GM12878 (cell line): ENCODE measurements around the gene FRAS1. TPM values are rescaled to one million over a fixed set of nuclear protein-coding genes. Genes with fewer than 3 reads are reported as not detected.

Experiments
- ATAC-seq: fragments of 200-7000 bp; cut with Tn5 transposase; 3 replicates; pipeline ENCODE4 v1.9.1; 2020; ENCODE audit warnings: mild to moderate bottlenecking, moderate library complexity
- BruUV-seq: library from RNA; stranded (reverse); fragments of 400-500 nt; replicated peaks from 2 replicates; lab custom pipeline; 2021; lab: Mats Ljungman, UMichigan
- CTCF ChIA-PET: fragments of 300-600 bp; sonication (Branson Sonifier 250); formaldehyde crosslinking; extraction: SDS; loops from one replicate; lab custom pipeline; 2021; ENCODE audit warnings: inconsistent platforms; lab: Yijun Ruan, JAX
- POLR2A ChIA-PET: fragments of 350-600 bp; formaldehyde crosslinking; extraction: SDS; loops from one replicate; lab custom pipeline; 2021; ENCODE audit warnings: inconsistent platforms; lab: Charles Lee
- RAD21 ChIA-PET: fragments of 300-600 bp; sonication (Branson Sonifier 250); formaldehyde crosslinking; loops from one replicate; lab custom pipeline; 2023; ENCODE audit warnings: antibody characterized with exemption; ENCODE audit not compliant: unreplicated experiment; lab: Charles Lee
- SMC1A ChIA-PET: fragments of 300-600 bp; sonication (Branson Sonifier 250); formaldehyde crosslinking; loops from one replicate; lab custom pipeline; 2023; ENCODE audit not compliant: unreplicated experiment, uncharacterized antibody; lab: Charles Lee
- DNase-seq: peaks from one replicate; pipeline ENCODE4 v3.0.0-alpha.2; 2011; ENCODE audit warnings: low read depth, low spot score
- FAIRE-seq: peaks from 3 replicates; lab custom pipeline; 2011; peaks lifted over from hg19 to GRCh38; lab: Jason Lieb, UNC
- H2AFZ ChIP-seq: 2 replicates; pipeline ENCODE4 v1.6.0; 2011; ENCODE audit warnings: low read depth, low read length, control low read depth; ENCODE audit not compliant: control insufficient read depth
- H3K27ac ChIP-seq: 2 replicates; pipeline ENCODE4 v1.5.1; 2011; ENCODE audit warnings: control low read depth; ENCODE audit not compliant: control insufficient read depth, insufficient read depth
- H3K27me3 ChIP-seq, 2 experiments: replicated peaks in 1 of 2; 2 replicates each; pipeline versions ENCODE4 v1.6.0 to v1.6.1; 2011; ENCODE audit warnings: low read length in 1 of 2; ENCODE audit not compliant: control insufficient read depth in 2 of 2, insufficient read depth in 2 of 2
- H3K36me3 ChIP-seq, 2 experiments: 2 replicates each; pipeline ENCODE4 v1.5.1; 2011; ENCODE audit warnings: low read length in 1 of 2; ENCODE audit not compliant: control insufficient read depth in 2 of 2, insufficient read depth in 2 of 2
- H3K4me1 ChIP-seq: 2 replicates; pipeline ENCODE4 v1.6.1; 2011; ENCODE audit warnings: mild to moderate bottlenecking, low read length, moderate library complexity, mixed read lengths; ENCODE audit not compliant: control insufficient read depth, insufficient read depth
- H3K4me2 ChIP-seq: 2 replicates; pipeline ENCODE4 v1.6.0; 2011; ENCODE audit warnings: control low read depth; ENCODE audit not compliant: control insufficient read depth, insufficient read depth
- H3K4me3 ChIP-seq: fragments of 200-600 bp; sonication (generic); 2 replicates; pipeline ENCODE4 v1.5.1; 2016
- H3K79me2 ChIP-seq: 2 replicates; pipeline ENCODE4 v1.6.0; 2011; ENCODE audit warnings: low read length; ENCODE audit not compliant: control insufficient read depth, insufficient read depth
- H3K9ac ChIP-seq: 2 replicates; pipeline ENCODE4 v1.8.0; 2011; ENCODE audit warnings: low read length, control low read depth, mixed read lengths; ENCODE audit not compliant: control insufficient read depth, insufficient read depth
- H3K9me3 ChIP-seq: replicated peaks from 3 replicates; pipeline ENCODE4 v1.5.1; 2011; ENCODE audit warnings: mild to moderate bottlenecking, low read length; ENCODE audit not compliant: control insufficient read depth, insufficient read depth
- H4K20me1 ChIP-seq: 2 replicates; pipeline ENCODE4 v1.6.0; 2011; ENCODE audit not compliant: control insufficient read depth, insufficient read depth
- E2F4 ChIP-seq: IDR thresholded peaks from 2 replicates; pipeline ENCODE4 v1.6.1; 2012; ENCODE audit warnings: low read depth, low read length, improper control_type of control experiment
- E2F8 ChIP-seq: fragments of 450-650 bp; IDR thresholded peaks from 2 replicates; pipeline ENCODE4 v1.6.1; 2018; ENCODE audit warnings: mild to moderate bottlenecking, low read depth, moderate library complexity; ENCODE audit not compliant: partially characterized antibody
- ELK1 ChIP-seq: IDR thresholded peaks from 2 replicates; pipeline ENCODE4 v1.6.1; 2012; ENCODE audit warnings: low read depth, low read length, improper control_type of control experiment
- ESRRA ChIP-seq: IDR thresholded peaks from 2 replicates; pipeline ENCODE4 v1.6.1; 2012; ENCODE audit warnings: mild to moderate bottlenecking, low read length, improper control_type of control experiment
- FOXK2 ChIP-seq: fragments of 450-650 bp; IDR thresholded peaks from 2 replicates; pipeline ENCODE4 v1.6.1; 2017; ENCODE audit warnings: mild to moderate bottlenecking, moderate library complexity
- HDAC2 ChIP-seq: fragments of 200-600 bp; sonication (generic); IDR thresholded peaks from 2 replicates; pipeline ENCODE4 v1.6.1; 2017
- HDAC6 ChIP-seq: fragments of 200-600 bp; sonication (generic); IDR thresholded peaks from one replicate; pipeline ENCODE4 v1.8.0; 2017; ENCODE audit warnings: antibody characterized with exemption; ENCODE audit not compliant: unreplicated experiment
- NR2C2 ChIP-seq: IDR thresholded peaks from 2 replicates; pipeline ENCODE4 v1.6.1; 2011; ENCODE audit warnings: borderline replicate concordance, low read depth; ENCODE audit not compliant: control insufficient read depth, insufficient read length
- PAX8 ChIP-seq: fragments of 450-650 bp; IDR thresholded peaks from 2 replicates; pipeline ENCODE4 v1.6.1; 2017; ENCODE audit warnings: mild to moderate bottlenecking, moderate library complexity
- RFX5 ChIP-seq: IDR thresholded peaks from 2 replicates; pipeline ENCODE4 v1.6.1; 2011; ENCODE audit warnings: low read depth, low read length, improper control_type of control experiment
- RUNX3 ChIP-seq: IDR thresholded peaks from 2 replicates; pipeline ENCODE4 v1.6.1; 2012; ENCODE audit warnings: low read length, inconsistent platforms
- SPI1 ChIP-seq: IDR thresholded peaks from 2 replicates; pipeline ENCODE4 v1.6.1; 2011; ENCODE audit warnings: low read depth, mild to moderate bottlenecking, low read length, moderate library complexity, borderline replicate concordance; ENCODE audit not compliant: insufficient read depth
- USF2 ChIP-seq: IDR thresholded peaks from 2 replicates; pipeline ENCODE4 v1.6.1; 2011; ENCODE audit warnings: low read depth, low read length, improper control_type of control experiment, borderline replicate concordance
- ZNF207 ChIP-seq: fragments of 450-650 bp; IDR thresholded peaks from 2 replicates; pipeline ENCODE4 v1.6.1; 2014; ENCODE audit warnings: antibody characterized with exemption, mild to moderate bottlenecking, borderline replicate concordance
- WGBS: methylation state at CpG from one replicate; pipeline ENCODE4 v1.1.6; 2016; ENCODE audit warnings: low lambda C conversion rate; ENCODE audit not compliant: insufficient replicate concordance, insufficient coverage; ENCODE audit errors: missing lambda C conversion rate; 5-methylcytosine and 5-hydroxymethylcytosine counted together
- in situ Hi-C: fragments of 300-500 bp; cut with MboI; formaldehyde crosslinking; loops from 9 replicates; pipeline ENCODE4 v1.14.3; 2018; ENCODE audit warnings: mixed read lengths
- intact Hi-C: fragments of 100-400 bp; cut with micrococcal nuclease; formaldehyde crosslinking; loops from one replicate; pipeline ENCODE4 v1.14.2; 2022; ENCODE audit not compliant: unreplicated experiment
- polyA plus RNA-seq, 11 experiments: library from polyadenylated mRNA; depleted of rRNA in 4 of 11; unstranded in 6 of 11; stranded (reverse) in 5 of 11; fragments of >200 nt; fragmentation: Nextera tagmentation in 4 of 11; fragmentation: Illumina TruSeq in 1 of 11; extraction: Ambion mirVana in 4 of 11; extraction: Trizol in 1 of 11; gene quantifications; 1 replicate in 1 of 11; 2 replicates in 10 of 11; pipeline versions ENCODE4 v1.2.1 to v1.2.3, GENCODE V29; 2011 to 2016; ENCODE audit warnings: inconsistent platforms in 2 of 11, missing spikeins in 2 of 11, low read depth in 1 of 11
- total RNA-seq, 4 experiments: library from RNA; depleted of rRNA in 3 of 4; stranded (reverse); fragments of >200 nt in 3 of 4; fragmentation: Illumina TruSeq in 1 of 4; extraction: Trizol in 1 of 4; gene quantifications; 2 replicates each; pipeline versions ENCODE4 v1.2.1 to v1.2.3, GENCODE V29; 2013 to 2021
- TF ChIP-seq, protein P1 (sequence below): IDR thresholded peaks from 2 replicates; pipeline ENCODE4 v1.6.1; 2011; ENCODE audit warnings: low read depth, mild to moderate bottlenecking, low read length, moderate library complexity, borderline replicate concordance; ENCODE audit errors: extremely low read depth

FRAS1 gene
- total and polyA plus RNA-seq, 10 of the 15 experiments (the other 5 are each of a cell fraction or from before 2014, with no cell fraction given), result 0.08 to 11.7 (median 0.20) TPM

DNA sequence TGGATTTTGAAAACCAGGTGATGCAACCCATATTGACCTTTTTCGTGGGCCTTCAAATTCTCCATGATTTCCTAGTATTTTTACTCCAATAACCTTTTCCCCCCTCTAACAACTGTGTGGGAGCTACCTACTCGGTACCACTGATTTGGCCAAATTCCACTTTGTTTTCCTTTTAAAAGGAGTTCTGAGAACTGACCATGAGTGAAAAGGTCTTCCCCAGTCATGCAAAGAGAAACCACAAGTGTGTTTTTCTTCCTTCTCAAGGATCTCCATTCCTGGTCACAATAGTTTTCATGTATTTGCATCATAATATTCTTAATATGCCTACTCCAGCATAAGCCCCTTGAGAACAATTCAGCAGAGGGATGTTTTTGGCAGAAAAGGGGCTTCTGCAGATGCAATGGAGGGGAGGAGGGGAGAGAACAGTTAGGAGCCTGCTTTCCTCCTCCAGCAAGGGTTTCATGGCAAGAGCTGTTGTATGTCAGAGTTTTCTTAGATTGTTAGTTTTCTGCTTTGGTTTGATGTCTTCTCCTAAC is 299.2 kb downstream of the FRAS1 start (continued):
- TF ChIP-seq USF2, result no peak
- TF ChIP-seq HDAC6, result no peak
- no peak for TF ChIP-seq RUNX3
- no peak for TF ChIP-seq ELK1
- TF ChIP-seq ESRRA, result no peak
- TF ChIP-seq E2F8, result no peak
- no peak for TF ChIP-seq PAX8
- TF ChIP-seq HDAC2, result no peak

GRCh38 chr4:78357122-78357521 is 300.0 kb downstream of the FRAS1 start:
- intact Hi-C loops, result no loop called here
- no TSS peak for BruUV-seq
- TF ChIP-seq FOXK2, result no peak
- no peak for TF ChIP-seq HDAC2
- TF ChIP-seq ZNF207, result no peak
- TF ChIP-seq, protein P1, sequence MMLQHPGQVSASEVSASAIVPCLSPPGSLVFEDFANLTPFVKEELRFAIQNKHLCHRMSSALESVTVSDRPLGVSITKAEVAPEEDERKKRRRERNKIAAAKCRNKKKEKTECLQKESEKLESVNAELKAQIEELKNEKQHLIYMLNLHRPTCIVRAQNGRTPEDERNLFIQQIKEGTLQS, result no peak
- TF ChIP-seq SPI1, result no peak
- TF ChIP-seq NR2C2, result no peak
- no peak for TF ChIP-seq E2F4
- TF ChIP-seq RFX5, result no peak

More at GRCh38 chr4:78357122-78357521, 300.0 kb downstream of the FRAS1 start:
- no peaks in the 10 kb centered on the region for H3K9me3 ChIP-seq
- DNase-seq (no peak), FAIRE-seq (no peak), ATAC-seq (no peak)
- CTCF ChIA-PET, result no interaction called here
- H3K27ac ChIP-seq, result no peak overlapping the region
- 0% methylated on average over 1 of the region's 1 CpG for WGBS
- H3K79me2 ChIP-seq, result no peaks in the 10 kb centered on the region
- no peaks in the 10 kb centered on the region for H3K36me3 ChIP-seq
- RAD21 ChIA-PET, result no interaction called here
- POLR2A ChIA-PET, result no interaction called here
- SMC1A ChIA-PET, result interaction anchor here (0.6 to 0.7 kb wide), 2 partner anchors 13 to 91 kb away, joined by 3 read pairs; no protein-coding TSS in a partner anchor
- no peaks in the 10 kb centered on the region; a peak in 1 of 4 replicates for H3K27me3 ChIP-seq
- no peak overlapping the region for H3K4me2 ChIP-seq
- no peak overlapping the region for H3K4me3 ChIP-seq
- H4K20me1 ChIP-seq, result no peaks in the 10 kb centered on the region
- H2AFZ ChIP-seq, result no peak overlapping the region
- in situ Hi-C loops, result no loop called here
- H3K4me1 ChIP-seq, result no peaks in the 10 kb centered on the region
- H3K9ac ChIP-seq, result no peak overlapping the region
